Upper lobe of right lung (tissue), 1 donor: ENCODE data around the gene OPTC. TPM values are rescaled to one million over a fixed set of nuclear protein-coding genes. Genes with fewer than 3 reads are reported as not detected.

Experiments
- ATAC-seq: fragments of 200-7000 bp; cut with Tn5 transposase; one replicate; pipeline ENCODE4 v1.9.1; 2020; ENCODE audit warnings: mild to moderate bottlenecking, moderate library complexity
- DNase-seq: peaks from one replicate; pipeline ENCODE4 v3.0.0-alpha.2; 2020
- H3K27ac ChIP-seq: fragments of 200-600 bp; one replicate; pipeline ENCODE4 v1.8.0; 2022
- H3K27me3 ChIP-seq: fragments of 200-600 bp; one replicate; pipeline ENCODE4 v1.8.0; 2022; ENCODE audit warnings: mild to moderate bottlenecking
- H3K36me3 ChIP-seq: fragments of 200-600 bp; one replicate; pipeline ENCODE4 v1.8.0; 2022
- H3K4me1 ChIP-seq: fragments of 200-600 bp; one replicate; pipeline ENCODE4 v1.8.0; 2022
- H3K4me3 ChIP-seq: fragments of 200-600 bp; one replicate; pipeline ENCODE4 v1.8.0; 2022; ENCODE audit warnings: mild to moderate bottlenecking
- H3K9me3 ChIP-seq: fragments of 200-600 bp; one replicate; pipeline ENCODE4 v1.8.0; 2022
- CTCF ChIP-seq: fragments of 200-600 bp; IDR thresholded peaks from one replicate; pipeline ENCODE4 v1.8.0; 2022; ENCODE audit warnings: antibody characterized with exemption
- intact Hi-C: fragments of 100-400 bp; cut with DNase I; formaldehyde crosslinking; loops from one replicate; pipeline ENCODE4 v1.11.0; 2022
- total RNA-seq: library from RNA; stranded (reverse); fragmentation: NEBNext Ultra II Directional; extraction: Animal tissue kit (Norgen Biotek cat#: 25700); gene quantifications from one replicate; pipeline ENCODE4 v1.2.1, GENCODE V29; 2021
- donor health status: DM: no; HTN: yes; CAD: no; lungs with severe emphysema.

The OPTC gene
- total RNA-seq, 1 donor from 2014 or later: not detected

DNA sequence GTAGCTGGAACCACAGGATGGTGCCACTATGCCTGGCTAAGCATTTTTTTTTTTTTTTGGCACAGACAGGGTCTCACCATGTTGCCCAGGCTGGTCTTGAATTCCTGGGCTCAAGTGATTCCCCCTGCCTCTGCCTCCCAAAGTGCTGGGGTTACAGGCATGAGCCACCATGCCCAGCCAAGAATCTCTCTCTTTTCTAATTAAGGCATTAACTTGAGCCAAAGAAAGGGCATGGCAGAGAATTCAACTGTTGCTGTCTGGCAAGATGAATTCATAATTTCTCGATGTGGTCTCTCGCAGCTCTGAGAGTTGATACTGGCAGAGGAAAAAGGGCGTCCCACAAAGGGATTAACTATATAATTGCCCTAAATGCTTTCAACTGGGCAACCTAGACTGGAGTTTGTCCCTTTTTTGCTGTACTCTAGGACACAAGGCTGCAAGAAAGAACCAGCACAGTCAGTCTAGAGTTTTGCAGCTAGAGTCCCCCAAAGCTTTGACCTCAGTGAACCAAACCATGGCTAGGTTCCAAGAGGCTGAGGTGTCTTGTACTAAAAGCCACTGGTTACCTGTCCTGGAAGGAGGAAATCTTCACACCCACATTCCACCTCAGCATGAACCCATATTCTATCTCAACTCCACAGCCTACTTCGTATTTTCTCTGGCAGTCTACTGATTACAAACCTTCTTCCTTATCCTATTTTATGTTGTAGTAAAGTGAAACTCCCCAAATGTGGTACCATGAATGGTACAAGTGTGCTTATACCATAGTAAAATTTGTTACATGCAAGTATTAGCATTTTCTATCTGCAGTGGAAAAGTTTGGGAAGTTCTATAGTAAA, 51.2 kb downstream of the OPTC start:
- Histone ChIP-seq H3K36me3 (no peaks in the 10 kb centered on the region), H3K9me3 (no peaks in the 10 kb centered on the region), H3K27ac (no peak overlapping the region), H3K4me1 (no peaks in the 10 kb centered on the region), H3K27me3 (no peaks in the 10 kb centered on the region), H3K4me3 (no peak overlapping the region)
- no peak for TF ChIP-seq CTCF
- ATAC-seq: no peak
- intact Hi-C loops: no loop called here
- no peak for DNase-seq

DNA sequence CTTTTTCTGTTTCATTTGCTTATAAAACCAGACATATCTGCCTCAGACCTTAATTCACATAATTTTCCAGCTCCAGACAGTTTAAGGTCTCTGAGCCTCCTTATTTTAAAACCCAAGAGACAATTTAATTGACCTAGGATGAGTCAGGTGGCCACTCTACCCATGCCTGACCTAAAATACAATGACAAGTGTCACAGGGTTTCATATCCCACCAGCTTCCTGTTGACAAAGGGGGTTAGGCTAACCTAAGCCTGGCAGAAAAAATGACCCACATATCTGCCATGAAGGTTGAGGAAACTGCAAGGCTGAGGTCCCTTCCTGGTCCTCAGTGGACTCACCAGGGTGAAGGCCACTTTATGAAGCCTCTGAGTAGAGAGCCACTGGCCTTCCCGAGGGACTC, 52.3 kb downstream of the OPTC start:
- H3K27me3 ChIP-seq: no peaks in the 10 kb centered on the region
- no peak overlapping the region for H3K27ac ChIP-seq
- DNase-seq: no peak
- no peak overlapping the region for H3K4me3 ChIP-seq
- no peak for ATAC-seq
- intact Hi-C loops: no loop called here
- no peak for TF ChIP-seq CTCF
- no peaks in the 10 kb centered on the region for H3K9me3 ChIP-seq
- no peaks in the 10 kb centered on the region for H3K36me3 ChIP-seq
- H3K4me1 ChIP-seq: no peaks in the 10 kb centered on the region

DNA sequence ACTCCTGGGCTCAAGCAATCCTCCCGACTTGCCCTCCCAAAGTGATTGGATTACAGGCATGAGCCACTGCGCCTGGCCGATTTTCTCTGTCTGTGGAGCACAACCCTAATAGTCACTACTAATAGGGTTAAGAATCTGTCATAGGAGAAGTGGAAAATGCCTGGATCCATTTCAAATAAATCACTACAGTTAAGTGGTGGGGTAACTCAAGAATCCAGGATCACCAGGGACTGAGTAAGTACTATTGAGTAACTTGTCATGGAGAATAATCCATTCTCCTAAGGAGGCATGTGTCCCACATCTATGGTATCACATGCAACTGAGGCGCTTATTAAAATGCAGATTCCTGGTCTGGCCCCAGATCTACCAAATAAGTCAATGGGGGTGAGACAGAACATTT, 53.2 kb downstream of the OPTC start:
- Histone ChIP-seq H3K36me3 (no peaks in the 10 kb centered on the region), H3K27me3 (no peaks in the 10 kb centered on the region), H3K9me3 (no peaks in the 10 kb centered on the region), H3K4me1 (no peaks in the 10 kb centered on the region), H3K4me3 (no peak overlapping the region), H3K27ac (no peak overlapping the region)
- no peak for DNase-seq
- intact Hi-C loops: no loop called here
- TF ChIP-seq CTCF: no peak
- ATAC-seq: no peak

DNA sequence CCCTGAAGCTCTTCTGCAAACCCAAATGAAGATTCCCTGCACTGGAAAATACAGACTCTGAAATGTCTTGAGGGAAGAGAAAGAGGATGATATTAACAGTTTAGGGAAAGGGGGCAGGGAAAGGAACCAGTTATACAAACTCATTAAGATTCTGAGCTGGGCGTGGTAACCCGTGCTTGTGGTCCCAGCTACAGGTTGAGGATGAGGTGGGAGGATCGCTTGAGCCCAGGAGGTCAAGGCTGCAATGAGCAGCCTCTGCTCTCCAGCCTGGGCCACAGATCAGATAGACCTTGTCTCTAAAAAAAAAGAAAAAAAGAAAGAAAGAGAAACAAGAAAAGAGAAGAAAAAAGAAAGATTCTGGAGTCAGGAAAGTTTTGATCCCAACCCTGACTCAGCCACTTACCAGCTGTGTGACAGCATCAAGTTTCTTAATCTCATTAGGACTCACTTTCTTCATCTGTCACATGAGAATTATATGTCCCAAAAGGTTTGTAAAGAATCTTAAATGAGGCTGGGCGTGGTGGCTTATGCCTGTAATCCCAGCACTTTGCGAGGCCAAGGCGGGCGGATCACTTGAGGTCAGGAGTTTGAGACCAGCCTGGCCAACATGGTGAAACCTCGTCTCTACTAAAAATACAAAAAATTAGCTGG, 53.9 kb downstream of the OPTC start:
- ATAC-seq (no peak), DNase-seq (peak; percentile 8)
- H3K4me1 ChIP-seq: no peaks in the 10 kb centered on the region
- H3K27me3 ChIP-seq: no peaks in the 10 kb centered on the region
- no peaks in the 10 kb centered on the region for H3K9me3 ChIP-seq
- TF ChIP-seq CTCF: no peak
- H3K27ac ChIP-seq: no peak overlapping the region
- intact Hi-C loops: no loop called here
- H3K4me3 ChIP-seq: no peak overlapping the region
- no peaks in the 10 kb centered on the region for H3K36me3 ChIP-seq

GRCh38 chr1:203548892-203549291, 54.9 kb downstream of the OPTC start:
- Histone ChIP-seq H3K27me3 (no peaks in the 10 kb centered on the region), H3K4me1 (no peaks in the 10 kb centered on the region), H3K36me3 (no peaks in the 10 kb centered on the region), H3K4me3 (no peak overlapping the region), H3K27ac (no peak overlapping the region), H3K9me3 (no peaks in the 10 kb centered on the region)
- ATAC-seq (no peak), DNase-seq (no peak)
- intact Hi-C loops: no loop called here
- TF ChIP-seq CTCF: no peak
